ENCODE results near the gene CDC14B.
A peak's percentile ranks its signal among the peaks of the same experiment; 100 is the strongest.

CDC14B gene

GRCh38 chr9:96574455-96574854 is 45.2 kb downstream of the CDC14B start:
- H3K27me3 ChIP-seq (replicated peaks; ENCODE audit: control insufficient read depth, insufficient read depth, low read length): no peaks in the 10 kb centered on the region; the same call in 1 of the 2 replicates
- DNase-seq (ENCODE audit: extremely low read depth, insufficient read length): no peak
- TF ChIP-seq CTCF (IDR thresholded peaks at IDR 0.05; ENCODE audit: insufficient read depth, low read length, poor library complexity, severe bottlenecking): no peak
- no peaks in the 10 kb centered on the region for H3K36me3 ChIP-seq (ENCODE audit: control insufficient read depth, insufficient read depth, low read length)
- H3K4me3 ChIP-seq (replicated peaks; ENCODE audit: low read depth, low read length): no peak overlapping the region

- peak overlapping the region; percentile 67 for H3K4me3 ChIP-seq (replicated peaks; ENCODE audit: low read depth, low read length)
Observed at GRCh38 chr9:96567203-96567700, 52.4 kb downstream of the CDC14B start.

GRCh38 chr9:96566498-96567202 is 53.0 kb downstream of the CDC14B start:
- TF ChIP-seq CTCF (IDR thresholded peaks at IDR 0.05; ENCODE audit: insufficient read depth, low read length, poor library complexity, severe bottlenecking): peak; percentile 88
- Histone ChIP-seq H3K36me3 (ENCODE audit: control insufficient read depth, insufficient read depth, low read length) (no peaks in the 10 kb centered on the region), H3K4me3 (replicated peaks; ENCODE audit: low read depth, low read length) (peak overlapping the region; percentile 67), H3K27me3 (replicated peaks; ENCODE audit: control insufficient read depth, insufficient read depth, low read length) (no peaks in the 10 kb centered on the region)
- DNase-seq (ENCODE audit: extremely low read depth, insufficient read length): peak; percentile 85

More at GRCh38 chr9:96567203-96567700, 52.4 kb downstream of the CDC14B start:
- Histone ChIP-seq H3K36me3 (ENCODE audit: control insufficient read depth, insufficient read depth, low read length) (no peaks in the 10 kb centered on the region), H3K27me3 (replicated peaks; ENCODE audit: control insufficient read depth, insufficient read depth, low read length) (no peaks in the 10 kb centered on the region)
- DNase-seq (ENCODE audit: extremely low read depth, insufficient read length): no peak
- no peak for TF ChIP-seq CTCF (IDR thresholded peaks at IDR 0.05; ENCODE audit: insufficient read depth, low read length, poor library complexity, severe bottlenecking)

GRCh38 chr9:96565671-96566497 is 53.8 kb downstream of the CDC14B start:
- Histone ChIP-seq H3K27me3 (replicated peaks; ENCODE audit: control insufficient read depth, insufficient read depth, low read length) (no peaks in the 10 kb centered on the region), H3K36me3 (ENCODE audit: control insufficient read depth, insufficient read depth, low read length) (no peaks in the 10 kb centered on the region), H3K4me3 (replicated peaks; ENCODE audit: low read depth, low read length) (peak overlapping the region; percentile 67)
- no peak for TF ChIP-seq CTCF (IDR thresholded peaks at IDR 0.05; ENCODE audit: insufficient read depth, low read length, poor library complexity, severe bottlenecking)
- peak; percentile 10 for DNase-seq (ENCODE audit: extremely low read depth, insufficient read length)

GRCh38 chr9:96564217-96564616 is 55.4 kb downstream of the CDC14B start:
- DNase-seq (ENCODE audit: extremely low read depth, insufficient read length): peak; percentile 38
- H3K27me3 ChIP-seq (replicated peaks; ENCODE audit: control insufficient read depth, insufficient read depth, low read length): no peaks in the 10 kb centered on the region
- TF ChIP-seq CTCF (IDR thresholded peaks at IDR 0.05; ENCODE audit: insufficient read depth, low read length, poor library complexity, severe bottlenecking): no peak

More at GRCh38 chr9:96564217-96564616, 55.4 kb downstream of the CDC14B start:
- Histone ChIP-seq H3K36me3 (ENCODE audit: control insufficient read depth, insufficient read depth, low read length) (no peaks in the 10 kb centered on the region), H3K4me3 (replicated peaks; ENCODE audit: low read depth, low read length) (no peak overlapping the region)
